GM23248 (cell line): ENCODE results near the gene ZBTB7C.

Source experiments
- EZH2 ChIP-seq: fragments of 200-600 bp; sonication (generic); IDR thresholded peaks from 2 replicates; pipeline ENCODE4 v1.6.1; 2018; ENCODE audit warnings: antibody characterized with exemption, mild to moderate bottlenecking; ENCODE audit not compliant: insufficient read depth, poor library complexity, severe bottlenecking
- EZH2phosphoT487 ChIP-seq: fragments of 200-600 bp; sonication (generic); IDR thresholded peaks from 2 replicates; pipeline ENCODE4 v1.6.1; 2018; ENCODE audit warnings: antibody characterized with exemption, moderate library complexity, mild to moderate bottlenecking, low read depth; ENCODE audit not compliant: insufficient read depth

GRCh38 chr18:48019557-48020325, 389.4 kb downstream of the ZBTB7C start:
- no peak for TF ChIP-seq EZH2
- no peak for TF ChIP-seq EZH2phosphoT487
